CD8-positive, alpha-beta memory T cell (primary cell): ENCODE data around the gene GCSH. TPM values are rescaled to one million over a fixed set of nuclear protein-coding genes. Genes with fewer than 3 reads are reported as not detected.

Experiments used
- CTCF ChIA-PET: fragments of 350-600 bp; sonication (Branson Sonifier 250); formaldehyde crosslinking; loops from one replicate; lab custom pipeline; 2021; ENCODE audit warnings: antibody characterized with exemption; lab: Charles Lee
- POLR2A ChIA-PET: fragments of 350-600 bp; sonication (Branson Sonifier 250); formaldehyde crosslinking; loops from one replicate; lab custom pipeline; 2021; ENCODE audit warnings: antibody characterized with exemption; lab: Charles Lee
- DNase-seq, 5 donors: peaks; one replicate each; pipeline versions ENCODE4 v3.0.0 to v3.0.0-alpha.2; 2020 to 2022; ENCODE audit warnings: mixed read lengths in 1 of 5
- H3K27ac ChIP-seq: one replicate; pipeline ENCODE4 v1.7.0; 2013; ENCODE audit warnings: low read depth, mild to moderate bottlenecking, low read length, moderate library complexity
- H3K27me3 ChIP-seq: 2 replicates; pipeline ENCODE4 v1.7.0; 2013; ENCODE audit warnings: low read length, mild to moderate bottlenecking; ENCODE audit not compliant: insufficient read depth, poor library complexity, severe bottlenecking
- H3K36me3 ChIP-seq: 2 replicates; pipeline ENCODE4 v1.7.0; 2013; ENCODE audit warnings: mild to moderate bottlenecking, low read length, moderate library complexity; ENCODE audit not compliant: insufficient read depth
- H3K4me1 ChIP-seq: 2 replicates; pipeline ENCODE4 v1.7.0; 2013; ENCODE audit warnings: mild to moderate bottlenecking, low read length, moderate library complexity; ENCODE audit not compliant: insufficient read depth
- H3K4me3 ChIP-seq: 2 replicates; pipeline ENCODE4 v1.7.0; 2013; ENCODE audit warnings: mild to moderate bottlenecking, low read length
- H3K9me3 ChIP-seq: 2 replicates; pipeline ENCODE4 v1.7.0; 2013; ENCODE audit warnings: mild to moderate bottlenecking, low read length
- H3K27ac Mint-ChIP-seq, 8 donors: one replicate each; pipeline ENCODE4 v1.8.0; 2020 to 2021; ENCODE audit warnings: mixed read lengths in 8 of 8, mild to moderate bottlenecking in 6 of 8, inconsistent platforms in 3 of 8, moderate library complexity in 3 of 8
- H3K27me3 Mint-ChIP-seq, 2 donors: one replicate each; pipeline ENCODE4 v1.8.0; 2020 to 2021; ENCODE audit warnings: mixed read lengths in 2 of 2, mild to moderate bottlenecking in 1 of 2, moderate library complexity in 1 of 2
- H3K36me3 Mint-ChIP-seq, 3 donors: one replicate each; pipeline ENCODE4 v1.8.0; 2020 to 2021; ENCODE audit warnings: mixed read lengths in 3 of 3, inconsistent platforms in 1 of 3, mild to moderate bottlenecking in 1 of 3
- H3K4me1 Mint-ChIP-seq, 3 donors: one replicate each; pipeline ENCODE4 v1.8.0; 2020 to 2021; ENCODE audit warnings: mixed read lengths in 3 of 3, inconsistent platforms in 1 of 3, mild to moderate bottlenecking in 1 of 3
- H3K4me3 Mint-ChIP-seq, 7 donors: one replicate each; pipeline ENCODE4 v1.8.0; 2020 to 2021; ENCODE audit warnings: mixed read lengths in 7 of 7, mild to moderate bottlenecking in 6 of 7, moderate library complexity in 4 of 7, inconsistent platforms in 2 of 7
- H3K9me3 Mint-ChIP-seq, 5 donors: one replicate each; pipeline ENCODE4 v1.8.0; 2020 to 2022; ENCODE audit warnings: mixed read lengths in 5 of 5, mild to moderate bottlenecking in 3 of 5, moderate library complexity in 2 of 5, inconsistent platforms in 1 of 5
- polyA plus RNA-seq: library from polyadenylated mRNA; unstranded; fragments of 300-500 nt; fragmentation: Illumina TruSeq; gene quantifications from one replicate; pipeline ENCODE4 v1.2.3, GENCODE V29; 2021
- total RNA-seq, 2 experiments: library from RNA; stranded (reverse); gene quantifications; one replicate each; pipeline ENCODE4 v1.2.3, GENCODE V29; 2021

GCSH gene
- total and polyA plus RNA-seq, 3 experiments from 2014 or later, result 9.3 to 26.0 (median 23.4) TPM

DNA sequence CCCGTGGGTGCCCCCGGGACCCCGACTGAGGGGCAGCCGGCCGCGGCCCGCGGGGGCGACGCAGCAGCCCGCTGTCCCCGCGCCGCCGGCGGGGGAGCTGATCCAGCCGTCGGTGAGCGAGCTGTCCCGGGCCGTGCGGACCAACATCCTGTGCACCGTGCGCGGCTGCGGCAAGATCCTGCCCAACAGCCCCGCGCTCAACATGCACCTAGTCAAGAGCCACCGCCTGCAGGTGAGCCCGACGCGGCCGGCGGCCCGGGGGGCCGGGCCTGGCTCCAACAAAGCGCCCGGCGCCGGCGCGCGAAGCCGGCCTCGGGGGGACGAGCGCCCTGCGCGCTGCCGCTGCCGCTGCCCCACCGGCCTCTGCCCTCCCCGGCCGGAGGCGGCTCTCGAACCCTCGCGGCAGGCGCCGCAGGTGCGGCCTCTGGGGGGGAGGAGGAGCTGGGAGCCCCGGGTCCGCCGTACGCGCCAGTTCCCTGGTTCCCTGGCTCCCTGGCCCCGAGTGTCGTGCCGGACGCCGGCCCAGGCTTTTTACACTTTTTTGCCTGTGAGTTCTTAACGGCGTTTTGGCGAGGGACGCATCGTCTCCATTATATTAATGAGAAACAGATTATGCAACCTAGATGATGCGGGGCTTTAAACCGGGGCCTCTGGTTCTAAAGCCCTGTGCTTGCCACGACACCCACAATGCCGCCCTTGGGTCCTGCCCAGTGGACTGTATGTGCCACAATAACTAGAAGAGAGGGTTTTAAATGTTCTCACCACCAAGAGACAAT is 60.0 kb downstream of the GCSH start:
- Mint-ChIP-seq H3K9me3 (no peaks in the 10 kb centered on the region), H3K36me3 (peaks cover 0 to 25% (median 10%) of the 10 kb centered on the region in 3 donors), H3K4me1 (peaks cover 34 to 44% (median 44%) of the 10 kb centered on the region in 3 donors), H3K27ac (peak overlapping the region; percentile 46 to 83 (median 74)), H3K27me3 (peaks cover 0 to 2% of the 10 kb centered on the region in 2 donors), H3K4me3 (peak overlapping the region; percentile 84 to 90 (median 86))
- ChIA-PET POLR2A (interaction anchor here (0.9 to 2.7 kb wide), 3 partner anchors 29 to 41 kb away, joined by 5 to 18 read pairs (median 8); partner anchors contain the start of genes C16orf46, CENPN and CMC2), CTCF (interaction anchor here (0.6 to 9.1 kb wide), 27 partner anchors 9 to 448 kb away, joined by 3 to 77 read pairs (median 5); partner anchors contain the start of genes C16orf46, CENPN and CMC2)
- Histone ChIP-seq H3K4me1 (peaks cover 21% of the 10 kb centered on the region), H3K27me3 (no peaks in the 10 kb centered on the region), H3K27ac (no peak overlapping the region), H3K36me3 (no peaks in the 10 kb centered on the region), H3K9me3 (no peaks in the 10 kb centered on the region), H3K4me3 (peak overlapping the region; percentile 71)
- peak in 3 of 5 donors; percentile 27 to 70 (median 50) for DNase-seq

DNA sequence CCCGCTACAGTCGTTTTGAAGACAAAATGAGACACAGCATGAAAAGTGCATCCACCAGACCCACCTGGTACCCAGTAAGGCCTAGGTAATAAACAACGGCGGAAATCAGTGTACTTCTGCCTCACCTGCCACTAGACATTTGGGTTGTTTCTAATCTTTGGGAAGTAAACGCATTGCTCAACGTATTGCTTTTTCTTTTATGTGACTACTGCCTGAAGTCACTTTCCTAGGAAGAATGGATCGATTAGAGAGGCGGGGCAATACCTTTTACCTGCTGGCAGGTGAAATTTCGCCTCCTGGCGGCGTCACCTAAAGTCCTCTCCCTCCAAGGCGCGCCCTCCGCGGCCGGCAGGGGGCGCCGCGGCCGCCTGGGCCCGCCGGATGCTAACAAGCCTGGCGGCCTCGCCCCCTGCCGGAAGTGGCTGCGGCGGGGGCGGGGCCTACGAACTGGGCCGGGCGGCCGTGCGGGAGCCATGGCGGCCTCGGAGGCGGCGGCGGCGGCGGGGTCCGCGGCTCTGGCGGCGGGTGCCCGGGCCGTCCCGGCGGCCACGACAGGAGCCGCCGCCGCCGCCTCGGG is 60.7 kb downstream of the GCSH start, which contains the start of gene ATMIN:
Gene ATMIN (plus strand): TSS at position 445 of the 577 bp plus-strand sequence. CDS start 29 bp downstream, at position 474.
- peak within 1 kb of the TSS; percentile 71 for H3K4me3 ChIP-seq
- peak within 1 kb of the TSS; percentile 84 to 90 (median 86) for H3K4me3 Mint-ChIP-seq
- no peaks in the 10 kb centered on the region for H3K36me3 ChIP-seq
- H3K27me3 ChIP-seq, result no peaks in the 10 kb centered on the region
- ChIA-PET POLR2A (interaction anchor here (0.9 to 2.7 kb wide), 4 partner anchors 28 to 42 kb away, joined by 5 to 18 read pairs (median 7); partner anchors contain the start of genes C16orf46, CENPN and CMC2), CTCF (interaction anchor here (0.6 to 9.1 kb wide), 29 partner anchors 10 to 447 kb away, joined by 3 to 77 read pairs (median 5); partner anchors contain the start of genes C16orf46, CENPN and CMC2)
- peak; percentile 84 to 92 (median 88) for DNase-seq
- no peaks in the 10 kb centered on the region for H3K9me3 Mint-ChIP-seq
- H3K9me3 ChIP-seq, result no peaks in the 10 kb centered on the region
- no peak within 1 kb of the TSS for H3K27ac ChIP-seq
- H3K27ac Mint-ChIP-seq, result peak within 1 kb of the TSS; percentile 59 to 83 (median 74)
- peaks cover 0 to 2% of the 10 kb centered on the region in 2 donors for H3K27me3 Mint-ChIP-seq
- H3K4me1 Mint-ChIP-seq, result peaks cover 34 to 44% (median 39%) of the 10 kb centered on the region in 3 donors
- peaks cover 21% of the 10 kb centered on the region for H3K4me1 ChIP-seq
- H3K36me3 Mint-ChIP-seq, result peaks cover 0 to 19% (median 8%) of the 10 kb centered on the region in 3 donors

Other genes with a start within 250 kb of the GCSH start
- 100 to 1,000 TPM; 125 to 126 TPM for gene CMC2, start 89.5 kb downstream of the GCSH start, total RNA-seq
- 135 TPM for gene CMC2, start 89.5 kb downstream of the GCSH start, polyA plus RNA-seq
- gene CENPN, start 89.2 kb downstream of the GCSH start, total RNA-seq, result 10 to 100 TPM; 52.2 to 53.7 TPM
- 4.7 TPM for gene CENPN, start 89.2 kb downstream of the GCSH start, polyA plus RNA-seq
- 10 to 100 TPM; 30.5 to 31.3 TPM for gene ATMIN, start 60.6 kb downstream of the GCSH start, total RNA-seq
- 39.2 TPM for gene ATMIN, start 60.6 kb downstream of the GCSH start, polyA plus RNA-seq
- under 1 TPM in 1 of 2 experiments, not detected in 1; 0.59 TPM for gene C16orf46, start 19.2 kb downstream of the GCSH start, total RNA-seq
- gene C16orf46, start 19.2 kb downstream of the GCSH start, polyA plus RNA-seq, result 0.93 TPM
- gene BCO1, start 142.3 kb upstream of the GCSH start, total RNA-seq, result not detected
- not detected for gene BCO1, start 142.3 kb upstream of the GCSH start, polyA plus RNA-seq
- gene GAN, start 218.6 kb upstream of the GCSH start, total RNA-seq, result 10 to 100 TPM; 11.0 to 12.0 TPM
- gene GAN, start 218.6 kb upstream of the GCSH start, polyA plus RNA-seq, result 2.4 TPM